NT2/D1 (cell line): ENCODE results near the gene E2F6.

Source experiments
- DNase-seq: peaks from one replicate; pipeline ENCODE4 v3.0.0-alpha.2; 2011; ENCODE audit warnings: low read depth, low spot score
- H3K27me3 ChIP-seq: 2 replicates; pipeline ENCODE4 v1.6.0; 2011; ENCODE audit warnings: mild to moderate bottlenecking; ENCODE audit not compliant: insufficient read length, insufficient read depth
- H3K36me3 ChIP-seq: 2 replicates; pipeline ENCODE4 v1.6.1; 2011; ENCODE audit warnings: mild to moderate bottlenecking, low read length, mixed read lengths; ENCODE audit not compliant: insufficient read depth, insufficient read length
- H3K4me1 ChIP-seq: 2 replicates; pipeline ENCODE4 v1.5.1; 2011; ENCODE audit not compliant: insufficient read depth, insufficient read length
- H3K4me3 ChIP-seq: 2 replicates; pipeline ENCODE4 v1.5.1; 2011; ENCODE audit warnings: low read depth; ENCODE audit not compliant: insufficient read length
- H3K9ac ChIP-seq: 2 replicates; pipeline ENCODE4 v1.6.0; 2011; ENCODE audit warnings: low read depth; ENCODE audit not compliant: insufficient read length
- H3K9me3 ChIP-seq: 2 replicates; pipeline ENCODE4 v1.5.1; 2011; ENCODE audit warnings: mild to moderate bottlenecking, low read length; ENCODE audit not compliant: insufficient read depth
- SUZ12 ChIP-seq: IDR thresholded peaks from 2 replicates; pipeline ENCODE4 v1.6.1; 2011; ENCODE audit not compliant: insufficient read length, insufficient read depth; ENCODE audit errors: extremely low read depth
- YY1 ChIP-seq: IDR thresholded peaks from 2 replicates; pipeline ENCODE4 v1.6.1; 2011; ENCODE audit not compliant: insufficient read length, insufficient read depth
- ZNF274 ChIP-seq: IDR thresholded peaks from 2 replicates; pipeline ENCODE4 v1.6.1; 2011; ENCODE audit warnings: mild to moderate bottlenecking, low read depth, low read length

The E2F6 gene

DNA sequence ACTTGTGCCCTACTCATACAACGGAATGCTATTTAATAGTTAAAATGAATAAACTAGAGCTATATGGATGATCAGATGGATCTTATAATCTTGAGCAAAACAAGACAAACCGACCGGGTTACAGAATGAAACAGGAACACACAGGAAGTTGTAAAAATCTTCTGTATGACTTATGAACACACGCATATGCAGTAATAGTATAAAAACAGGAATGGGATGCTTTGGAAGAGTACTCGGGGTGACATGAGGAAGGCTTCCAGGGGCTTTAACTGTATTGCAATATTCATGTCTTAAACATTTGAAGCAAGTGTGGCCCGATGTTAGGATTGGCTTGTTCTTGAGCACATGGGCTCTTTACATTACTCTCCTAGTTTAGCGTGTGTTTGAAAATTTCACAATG is 14.9 kb upstream of the E2F6 start:
- no peaks in the 10 kb centered on the region for H3K9me3 ChIP-seq
- no peaks in the 10 kb centered on the region for H3K4me1 ChIP-seq
- no peak overlapping the region for H3K4me3 ChIP-seq
- peaks cover 15% of the 10 kb centered on the region for H3K27me3 ChIP-seq
- TF ChIP-seq ZNF274 (no peak), YY1 (no peak), SUZ12 (no peak)
- no peak for DNase-seq
- no peak overlapping the region for H3K9ac ChIP-seq
- no peaks in the 10 kb centered on the region for H3K36me3 ChIP-seq

DNA sequence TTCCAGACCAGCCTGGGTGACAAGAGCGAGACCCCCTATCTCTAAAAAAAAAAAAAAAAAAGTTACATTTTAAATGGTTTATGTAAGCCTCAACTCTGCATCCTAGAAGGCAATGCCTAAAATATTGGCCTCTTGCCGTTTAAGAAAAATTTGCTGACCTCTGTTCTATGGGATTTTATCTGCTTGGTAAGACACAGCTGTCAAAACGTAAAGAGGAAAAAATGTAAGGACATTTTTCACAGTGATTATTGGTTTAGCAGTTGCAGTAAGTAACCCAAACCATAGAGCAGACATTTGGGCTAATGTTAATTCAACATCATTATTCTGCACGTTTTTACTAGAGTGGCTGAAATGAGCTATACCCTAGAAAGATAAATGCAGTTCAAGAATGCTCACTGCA is 14.4 kb upstream of the E2F6 start:
- Histone ChIP-seq H3K27me3 (peaks cover 15% of the 10 kb centered on the region), H3K4me1 (no peaks in the 10 kb centered on the region), H3K9ac (no peak overlapping the region), H3K4me3 (no peak overlapping the region), H3K36me3 (no peaks in the 10 kb centered on the region), H3K9me3 (no peaks in the 10 kb centered on the region)
- TF ChIP-seq ZNF274 (no peak), SUZ12 (no peak), YY1 (no peak)
- no peak for DNase-seq

DNA sequence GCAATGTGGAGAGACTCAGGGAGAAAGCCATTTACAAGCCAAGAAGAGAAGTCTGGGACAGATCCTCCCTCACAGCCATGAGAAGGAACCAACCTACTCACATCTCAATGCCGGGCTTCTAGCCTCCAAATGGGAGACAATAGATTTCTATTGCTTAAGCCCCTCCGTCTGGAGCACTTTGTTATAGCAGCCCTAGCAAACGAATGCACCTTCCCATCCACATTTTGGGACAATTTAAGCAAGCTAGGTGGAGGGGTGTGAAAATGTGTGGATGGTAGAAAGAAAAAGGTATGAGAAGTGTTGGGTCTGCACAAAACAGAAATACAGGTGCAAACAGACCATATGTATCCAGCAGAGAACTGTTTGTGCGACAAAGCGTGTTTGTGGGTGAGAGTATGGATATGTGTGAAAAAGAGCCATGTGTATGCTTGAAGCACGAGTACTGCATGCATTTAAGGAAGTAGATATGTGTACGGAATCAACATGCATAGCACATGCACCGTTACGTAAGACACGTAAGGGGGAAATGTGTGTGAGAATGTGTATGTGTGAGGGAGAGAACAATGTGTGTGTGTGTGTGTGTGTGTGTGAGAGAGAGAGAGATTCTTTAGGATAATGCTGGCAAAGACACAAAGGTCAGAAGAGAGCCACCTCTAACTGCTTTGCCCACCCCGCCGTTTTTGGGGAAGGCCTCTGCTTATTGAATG is 13.1 kb upstream of the E2F6 start:
- TF ChIP-seq ZNF274 (no peak), YY1 (no peak), SUZ12 (no peak)
- H3K4me1 ChIP-seq = no peaks in the 10 kb centered on the region
- DNase-seq = no peak
- no peak overlapping the region for H3K9ac ChIP-seq
- H3K4me3 ChIP-seq = no peak overlapping the region
- no peaks in the 10 kb centered on the region for H3K9me3 ChIP-seq
- H3K27me3 ChIP-seq = peaks cover 15% of the 10 kb centered on the region
- H3K36me3 ChIP-seq = no peaks in the 10 kb centered on the region

DNA sequence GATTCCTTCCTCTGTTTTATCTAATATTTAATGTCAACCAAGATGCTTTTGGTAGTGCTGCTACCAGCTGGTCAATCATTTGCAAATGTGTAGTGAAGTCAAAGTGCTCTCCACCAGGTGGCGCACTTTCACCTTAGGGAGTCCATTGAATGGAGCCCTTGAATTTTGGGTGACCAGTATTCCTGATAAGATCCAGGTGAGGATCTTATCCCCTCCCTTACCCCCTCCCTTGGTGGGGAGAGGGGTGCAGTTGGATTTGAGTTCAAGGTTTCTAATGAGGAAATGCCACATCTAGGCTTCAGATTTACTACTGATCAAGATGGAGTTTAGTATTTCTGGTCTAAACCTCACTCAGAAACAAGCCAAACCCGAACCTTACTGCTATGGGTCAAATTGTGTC is 12.0 kb upstream of the E2F6 start:
- Histone ChIP-seq H3K4me3 (no peak overlapping the region), H3K9me3 (no peaks in the 10 kb centered on the region), H3K27me3 (peaks cover 15% of the 10 kb centered on the region), H3K4me1 (no peaks in the 10 kb centered on the region), H3K36me3 (no peaks in the 10 kb centered on the region), H3K9ac (no peak overlapping the region)
- TF ChIP-seq SUZ12 (no peak), ZNF274 (no peak), YY1 (no peak)
- DNase-seq = peak; percentile 93

DNA sequence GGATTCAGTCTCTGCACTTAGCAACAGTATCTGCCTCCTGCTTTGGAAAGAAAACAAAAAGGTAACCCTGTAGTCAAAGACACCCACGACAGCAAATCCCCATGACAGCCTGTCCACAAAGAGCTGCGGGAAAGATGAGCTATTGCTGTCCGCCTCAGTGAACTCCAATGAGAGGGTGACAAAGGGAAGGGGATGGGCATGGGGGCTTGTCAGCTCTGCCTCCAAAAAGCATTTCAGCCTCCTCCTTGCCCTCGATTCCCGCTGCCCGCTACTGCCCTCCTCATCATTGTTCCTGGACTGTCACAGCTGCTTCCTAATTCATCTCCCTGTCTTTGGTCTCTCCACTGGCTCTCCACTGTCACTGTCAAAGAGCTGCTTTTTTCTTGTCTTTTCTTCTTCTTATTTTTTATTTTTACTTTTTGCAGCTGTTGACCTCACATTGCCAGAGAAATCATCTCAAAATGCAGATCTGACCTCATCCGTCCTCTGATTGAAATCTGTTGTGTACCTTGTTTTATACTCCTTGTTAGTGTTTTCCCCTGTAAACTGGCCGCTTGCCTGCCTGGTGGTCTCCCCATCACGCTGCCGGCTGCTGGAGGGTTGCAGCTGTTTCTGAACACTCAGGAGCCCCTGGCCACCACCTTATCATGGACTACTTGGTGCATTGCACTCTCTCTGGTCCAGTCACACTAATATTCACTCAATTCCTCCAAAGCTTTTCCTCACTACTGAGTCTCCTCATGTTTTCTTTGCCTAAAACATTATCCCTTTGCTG is 7.9 kb upstream of the E2F6 start:
- no peak for DNase-seq
- H3K36me3 ChIP-seq = no peaks in the 10 kb centered on the region
- H3K4me1 ChIP-seq = no peaks in the 10 kb centered on the region
- H3K27me3 ChIP-seq = no peaks in the 10 kb centered on the region
- H3K4me3 ChIP-seq = no peak overlapping the region
- no peaks in the 10 kb centered on the region for H3K9me3 ChIP-seq
- H3K9ac ChIP-seq = no peak overlapping the region
- TF ChIP-seq YY1 (no peak), ZNF274 (no peak), SUZ12 (no peak)

DNA sequence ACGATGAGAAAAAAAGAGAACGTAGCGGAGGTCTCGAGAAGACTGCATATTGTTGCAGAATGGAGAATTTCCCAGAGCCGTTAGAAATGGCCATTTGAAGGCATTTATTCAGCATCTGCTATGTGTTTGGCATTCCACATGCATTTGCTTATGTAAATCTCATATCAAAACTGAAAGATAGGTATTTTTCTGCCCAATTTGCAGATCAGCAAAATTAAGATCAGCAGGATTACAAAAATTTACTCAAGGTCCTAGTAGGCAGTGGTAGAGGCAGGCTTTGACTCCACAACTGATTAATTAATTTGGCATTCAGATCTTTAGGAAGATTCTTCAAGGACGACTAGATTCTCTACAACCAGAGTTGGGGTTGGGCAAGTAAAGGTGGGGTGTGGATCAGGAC is 1.8 kb upstream of the E2F6 start:
- no peak for TF ChIP-seq SUZ12
- no peak for TF ChIP-seq ZNF274
- TF ChIP-seq YY1 = no peak
- peaks cover 13% of the 10 kb centered on the region for H3K36me3 ChIP-seq
- H3K27me3 ChIP-seq = no peaks in the 10 kb centered on the region
- peaks cover 3% of the 10 kb centered on the region; the same call in 1 of the 2 replicates for H3K9me3 ChIP-seq
- no peak for DNase-seq
- no peaks in the 10 kb centered on the region for H3K4me1 ChIP-seq
- H3K9ac ChIP-seq = no peak overlapping the region
- H3K4me3 ChIP-seq = no peak overlapping the region

DNA sequence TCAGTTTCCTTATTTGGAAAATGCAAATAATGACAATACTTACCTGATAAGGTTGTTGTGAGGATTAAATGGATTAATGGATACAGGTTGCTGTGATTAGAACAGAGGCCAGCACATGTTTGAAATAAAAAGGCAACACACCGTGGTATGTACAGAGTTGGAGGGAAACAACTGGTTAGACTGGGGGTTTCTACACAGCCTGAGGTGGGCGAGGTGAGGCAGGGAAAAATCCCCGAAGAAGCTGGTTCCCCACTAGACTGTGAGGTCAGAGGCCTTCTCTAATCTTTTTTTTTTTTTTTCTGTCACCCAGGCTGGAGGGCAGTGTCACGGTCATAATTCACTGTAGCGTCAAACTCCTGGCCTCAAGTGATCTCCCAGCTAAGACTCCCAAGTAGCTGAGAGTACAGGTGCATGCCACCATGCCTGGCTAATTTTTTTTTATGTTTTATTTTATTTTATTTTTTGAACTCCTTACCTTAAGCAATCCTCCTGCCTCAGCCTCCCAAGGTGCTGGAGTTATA is 1.2 kb upstream of the E2F6 start:
- H3K9ac ChIP-seq = no peak overlapping the region

More for the DNA sequence above, 1.2 kb upstream of the E2F6 start:
- H3K4me3 ChIP-seq = no peak overlapping the region
- TF ChIP-seq ZNF274 = no peak
- TF ChIP-seq SUZ12 = no peak
- no peak for TF ChIP-seq YY1
- peaks cover 3% of the 10 kb centered on the region; the same call in 1 of the 2 replicates for H3K9me3 ChIP-seq
- H3K4me1 ChIP-seq = no peaks in the 10 kb centered on the region
- no peak for DNase-seq
- H3K27me3 ChIP-seq = no peaks in the 10 kb centered on the region
- peaks cover 17% of the 10 kb centered on the region for H3K36me3 ChIP-seq
